ENCODE results near the gene CD300C.

- TF ChIP-seq CTCF (IDR thresholded peaks at IDR 0.05; ENCODE audit: low read depth, low read length) (no peak), EZH2phosphoT487 (IDR thresholded peaks at IDR 0.05; ENCODE audit: low read depth) (no peak)
Observed at GRCh38 chr17:74527081-74527480, 18.8 kb downstream of the CD300C start.

Data from OCI-LY3 (cell line).